WTC11 (cell line): Measurements from ENCODE around the gene CAMK2D. TPM values are rescaled to one million over a fixed set of nuclear protein-coding genes. Genes with fewer than 3 reads are reported as not detected.

Experiments used
- ATAC-seq: fragments of 200-7000 bp; cut with Tn5 transposase; 2 replicates; pipeline ENCODE4 v1.10.0; 2021; ENCODE audit warnings: mild to moderate bottlenecking, moderate library complexity
- CTCF ChIA-PET: fragments of 300-600 bp; sonication (Branson Sonifier 250); formaldehyde crosslinking; loops from one replicate; lab custom pipeline; 2021; ENCODE audit warnings: antibody characterized with exemption; lab: Charles Lee
- POLR2A ChIA-PET: fragments of 350-600 bp; sonication (Branson Sonifier 250); formaldehyde crosslinking; loops from one replicate; lab custom pipeline; 2021; ENCODE audit warnings: antibody characterized with exemption; lab: Charles Lee
- DNase-seq: peaks from one replicate; pipeline ENCODE4 v3.0.0; 2021; ENCODE audit warnings: low spot score
- H3K27ac Mint-ChIP-seq: 2 replicates; pipeline ENCODE4 v1.8.0; 2021; ENCODE audit warnings: mixed read lengths
- H3K27me3 Mint-ChIP-seq: 2 replicates; pipeline ENCODE4 v1.8.0; 2021; ENCODE audit warnings: low read depth, mild to moderate bottlenecking, moderate library complexity, mixed read lengths
- H3K36me3 Mint-ChIP-seq: 2 replicates; pipeline ENCODE4 v1.8.0; 2021; ENCODE audit warnings: mixed read lengths
- H3K4me1 Mint-ChIP-seq: 2 replicates; pipeline ENCODE4 v1.8.0; 2022; ENCODE audit warnings: mixed read lengths
- H3K4me3 Mint-ChIP-seq: 2 replicates; pipeline ENCODE4 v1.8.0; 2021; ENCODE audit warnings: mild to moderate bottlenecking, moderate library complexity, mixed read lengths
- H3K9me3 Mint-ChIP-seq: 2 replicates; pipeline ENCODE4 v1.8.0; 2021; ENCODE audit warnings: mixed read lengths
- CBFB ChIP-seq: sonication (generic); formaldehyde crosslinking; IDR thresholded peaks from 2 replicates; pipeline ENCODE4 v1.8.1; 2022; ENCODE audit warnings: mild to moderate bottlenecking, low read depth, missing genetic modification reagents
- FOXK1 ChIP-seq: sonication (generic); formaldehyde crosslinking; IDR thresholded peaks from 2 replicates; pipeline ENCODE4 v1.8.0; 2022; ENCODE audit warnings: mild to moderate bottlenecking, moderate library complexity, missing genetic modification reagents
- GABPB1 ChIP-seq: sonication (generic); formaldehyde crosslinking; IDR thresholded peaks from 2 replicates; pipeline ENCODE4 v1.8.1; 2023; ENCODE audit warnings: mild to moderate bottlenecking, missing genetic modification reagents
- IRF2 ChIP-seq: sonication (generic); formaldehyde crosslinking; IDR thresholded peaks from 2 replicates; pipeline ENCODE4 v1.8.0; 2022; ENCODE audit warnings: low read depth, missing genetic modification reagents, borderline replicate concordance
- MXD4 ChIP-seq: fragments of 250-450 bp; sonication (Bioruptor Pico); IDR thresholded peaks from 2 replicates; pipeline ENCODE4 v1.8.0; 2021; ENCODE audit warnings: mild to moderate bottlenecking, moderate library complexity, borderline replicate concordance
- MYBL2 ChIP-seq: sonication (generic); formaldehyde crosslinking; IDR thresholded peaks from 2 replicates; pipeline ENCODE4 v1.8.1; 2023; ENCODE audit warnings: mild to moderate bottlenecking, moderate library complexity, missing genetic modification reagents
- NFE2L1 ChIP-seq: sonication (generic); formaldehyde crosslinking; IDR thresholded peaks from 2 replicates; pipeline ENCODE4 v1.8.1; 2023; ENCODE audit warnings: missing genetic modification reagents
- NR1H2 ChIP-seq: sonication (generic); formaldehyde crosslinking; IDR thresholded peaks from 2 replicates; pipeline ENCODE4 v1.9.0; 2021; ENCODE audit warnings: mild to moderate bottlenecking, moderate library complexity, missing genetic modification reagents
- SMAD3 ChIP-seq: sonication (generic); formaldehyde crosslinking; IDR thresholded peaks from 2 replicates; pipeline ENCODE4 v1.8.0; 2022; ENCODE audit warnings: missing genetic modification reagents, mild to moderate bottlenecking, borderline replicate concordance
- ZNF219 ChIP-seq: sonication (generic); formaldehyde crosslinking; IDR thresholded peaks from 2 replicates; pipeline ENCODE4 v1.8.0; 2023; ENCODE audit warnings: missing genetic modification reagents, mild to moderate bottlenecking, borderline replicate concordance
- total RNA-seq: library from RNA; stranded (reverse); gene quantifications from 3 replicates; pipeline ENCODE4 v1.2.3, GENCODE V29; 2021
- TF ChIP-seq, protein P1 (sequence below): sonication (generic); formaldehyde crosslinking; IDR thresholded peaks from 2 replicates; pipeline ENCODE4 v1.8.0; 2023; ENCODE audit warnings: missing genetic modification reagents, mild to moderate bottlenecking, borderline replicate concordance
- TF ChIP-seq, protein P2 (sequence below): sonication (generic); formaldehyde crosslinking; IDR thresholded peaks from 2 replicates; pipeline ENCODE4 v1.8.1; 2023; ENCODE audit warnings: mild to moderate bottlenecking, missing genetic modification reagents
- TF ChIP-seq, protein P3 (sequence below): fragments of 200-600 bp; IDR thresholded peaks from 2 replicates; pipeline ENCODE4 v1.8.0; 2022; ENCODE audit warnings: antibody characterized with exemption
- TF ChIP-seq, protein P4 (sequence below): fragments of 250-450 bp; sonication (Bioruptor Pico); IDR thresholded peaks from 2 replicates; pipeline ENCODE4 v1.9.0; 2021; ENCODE audit warnings: moderate library complexity, mild to moderate bottlenecking, inconsistent platforms, borderline replicate concordance

The CAMK2D gene
- total RNA-seq, 1 experiment from 2014 or later: 16.5 TPM

DNA sequence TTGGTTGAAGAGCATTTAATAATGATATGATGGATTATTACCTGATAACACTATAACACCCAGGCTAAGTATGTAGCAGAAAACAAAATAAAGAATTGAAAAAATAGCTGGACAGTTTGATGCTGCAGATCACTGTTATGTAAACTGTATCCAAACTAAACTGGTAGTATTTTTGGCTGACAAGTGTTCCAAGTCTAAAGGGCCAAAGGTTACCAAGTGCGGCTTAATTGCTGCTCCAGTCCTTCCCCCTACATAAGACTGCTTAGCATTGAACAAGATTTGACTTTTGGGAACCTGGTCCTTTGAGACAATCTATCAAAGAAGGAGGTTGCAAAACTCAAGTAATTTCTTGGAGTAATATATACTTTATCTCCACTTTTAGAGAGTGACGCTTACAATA is 249.6 kb downstream of the CAMK2D start:
- Mint-ChIP-seq H3K4me3 (no peak overlapping the region), H3K27ac (no peak overlapping the region)
- no peak for ATAC-seq
- TF ChIP-seq, protein P1, sequence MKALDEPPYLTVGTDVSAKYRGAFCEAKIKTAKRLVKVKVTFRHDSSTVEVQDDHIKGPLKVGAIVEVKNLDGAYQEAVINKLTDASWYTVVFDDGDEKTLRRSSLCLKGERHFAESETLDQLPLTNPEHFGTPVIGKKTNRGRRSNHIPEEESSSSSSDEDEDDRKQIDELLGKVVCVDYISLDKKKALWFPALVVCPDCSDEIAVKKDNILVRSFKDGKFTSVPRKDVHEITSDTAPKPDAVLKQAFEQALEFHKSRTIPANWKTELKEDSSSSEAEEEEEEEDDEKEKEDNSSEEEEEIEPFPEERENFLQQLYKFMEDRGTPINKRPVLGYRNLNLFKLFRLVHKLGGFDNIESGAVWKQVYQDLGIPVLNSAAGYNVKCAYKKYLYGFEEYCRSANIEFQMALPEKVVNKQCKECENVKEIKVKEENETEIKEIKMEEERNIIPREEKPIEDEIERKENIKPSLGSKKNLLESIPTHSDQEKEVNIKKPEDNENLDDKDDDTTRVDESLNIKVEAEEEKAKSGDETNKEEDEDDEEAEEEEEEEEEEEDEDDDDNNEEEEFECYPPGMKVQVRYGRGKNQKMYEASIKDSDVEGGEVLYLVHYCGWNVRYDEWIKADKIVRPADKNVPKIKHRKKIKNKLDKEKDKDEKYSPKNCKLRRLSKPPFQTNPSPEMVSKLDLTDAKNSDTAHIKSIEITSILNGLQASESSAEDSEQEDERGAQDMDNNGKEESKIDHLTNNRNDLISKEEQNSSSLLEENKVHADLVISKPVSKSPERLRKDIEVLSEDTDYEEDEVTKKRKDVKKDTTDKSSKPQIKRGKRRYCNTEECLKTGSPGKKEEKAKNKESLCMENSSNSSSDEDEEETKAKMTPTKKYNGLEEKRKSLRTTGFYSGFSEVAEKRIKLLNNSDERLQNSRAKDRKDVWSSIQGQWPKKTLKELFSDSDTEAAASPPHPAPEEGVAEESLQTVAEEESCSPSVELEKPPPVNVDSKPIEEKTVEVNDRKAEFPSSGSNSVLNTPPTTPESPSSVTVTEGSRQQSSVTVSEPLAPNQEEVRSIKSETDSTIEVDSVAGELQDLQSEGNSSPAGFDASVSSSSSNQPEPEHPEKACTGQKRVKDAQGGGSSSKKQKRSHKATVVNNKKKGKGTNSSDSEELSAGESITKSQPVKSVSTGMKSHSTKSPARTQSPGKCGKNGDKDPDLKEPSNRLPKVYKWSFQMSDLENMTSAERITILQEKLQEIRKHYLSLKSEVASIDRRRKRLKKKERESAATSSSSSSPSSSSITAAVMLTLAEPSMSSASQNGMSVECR (CRISPR knock-in tag): no peak
- TF ChIP-seq, all 79 proteins: peak for 0
- Mint-ChIP-seq H3K27me3 (no peaks in the 10 kb centered on the region), H3K4me1 (no peaks in the 10 kb centered on the region), H3K9me3 (no peaks in the 10 kb centered on the region), H3K36me3 (peaks cover 9% of the 10 kb centered on the region; the same call in 1 of the 2 replicates)
- DNase-seq: no peak
- CTCF ChIA-PET: no interaction called here
- POLR2A ChIA-PET: no interaction called here

DNA sequence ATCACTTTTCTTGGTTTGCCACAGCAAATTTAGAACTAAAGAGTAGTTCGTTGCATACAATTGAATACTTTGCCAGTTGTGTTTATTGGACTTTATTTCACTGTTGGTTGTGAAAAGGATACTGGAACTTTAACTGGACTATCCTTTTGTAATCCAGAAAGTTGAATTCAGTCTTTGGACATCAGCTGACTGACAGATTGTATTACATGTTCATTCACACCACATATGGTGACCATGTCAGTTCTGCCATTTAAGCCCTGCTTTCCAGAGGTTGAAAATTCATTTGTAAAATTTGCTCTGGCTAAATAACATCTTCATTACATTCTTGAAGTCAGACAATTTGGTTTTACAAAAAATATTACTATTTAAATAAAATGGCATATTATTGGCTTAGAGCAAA is 251.7 kb downstream of the CAMK2D start:
- CTCF ChIA-PET: no interaction called here
- peaks cover 9% of the 10 kb centered on the region; the same call in 1 of the 2 replicates for H3K36me3 Mint-ChIP-seq
- no peak for ATAC-seq

DNA sequence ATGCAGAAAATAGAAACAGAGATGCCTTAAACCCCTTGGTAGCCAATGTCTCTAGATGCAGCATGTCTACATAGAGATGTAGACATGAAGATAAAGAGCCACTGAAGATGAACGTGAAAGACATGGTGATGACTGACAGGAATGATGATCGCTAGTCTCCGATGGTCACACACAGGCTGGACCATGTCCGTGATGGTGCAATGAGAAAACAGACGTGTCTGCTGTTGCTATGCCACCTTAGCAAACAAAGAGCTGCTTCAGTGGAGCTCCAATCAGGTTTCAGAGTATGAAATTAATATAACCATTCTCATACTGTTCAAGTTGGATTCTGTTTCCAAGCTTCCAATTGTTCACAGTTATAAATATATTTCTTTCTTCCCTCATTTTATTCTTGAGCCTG is 256.5 kb downstream of the CAMK2D start:
- ATAC-seq: no peak
- ChIA-PET CTCF (no interaction called here), POLR2A (no interaction called here)

More for the DNA sequence above, 251.7 kb downstream of the CAMK2D start:
- Mint-ChIP-seq H3K9me3 (no peaks in the 10 kb centered on the region), H3K27ac (no peak overlapping the region), H3K4me3 (no peak overlapping the region), H3K27me3 (no peaks in the 10 kb centered on the region), H3K4me1 (no peaks in the 10 kb centered on the region)
- TF ChIP-seq GABPB1 (CRISPR knock-in tag) (no peak), NFE2L1 (CRISPR knock-in tag) (no peak), NR1H2 (CRISPR knock-in tag) (no peak), ZNF219 (CRISPR knock-in tag) (no peak)
- TF ChIP-seq, protein P2, sequence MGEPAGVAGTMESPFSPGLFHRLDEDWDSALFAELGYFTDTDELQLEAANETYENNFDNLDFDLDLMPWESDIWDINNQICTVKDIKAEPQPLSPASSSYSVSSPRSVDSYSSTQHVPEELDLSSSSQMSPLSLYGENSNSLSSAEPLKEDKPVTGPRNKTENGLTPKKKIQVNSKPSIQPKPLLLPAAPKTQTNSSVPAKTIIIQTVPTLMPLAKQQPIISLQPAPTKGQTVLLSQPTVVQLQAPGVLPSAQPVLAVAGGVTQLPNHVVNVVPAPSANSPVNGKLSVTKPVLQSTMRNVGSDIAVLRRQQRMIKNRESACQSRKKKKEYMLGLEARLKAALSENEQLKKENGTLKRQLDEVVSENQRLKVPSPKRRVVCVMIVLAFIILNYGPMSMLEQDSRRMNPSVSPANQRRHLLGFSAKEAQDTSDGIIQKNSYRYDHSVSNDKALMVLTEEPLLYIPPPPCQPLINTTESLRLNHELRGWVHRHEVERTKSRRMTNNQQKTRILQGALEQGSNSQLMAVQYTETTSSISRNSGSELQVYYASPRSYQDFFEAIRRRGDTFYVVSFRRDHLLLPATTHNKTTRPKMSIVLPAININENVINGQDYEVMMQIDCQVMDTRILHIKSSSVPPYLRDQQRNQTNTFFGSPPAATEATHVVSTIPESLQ: no peak
- TF ChIP-seq, protein P3, sequence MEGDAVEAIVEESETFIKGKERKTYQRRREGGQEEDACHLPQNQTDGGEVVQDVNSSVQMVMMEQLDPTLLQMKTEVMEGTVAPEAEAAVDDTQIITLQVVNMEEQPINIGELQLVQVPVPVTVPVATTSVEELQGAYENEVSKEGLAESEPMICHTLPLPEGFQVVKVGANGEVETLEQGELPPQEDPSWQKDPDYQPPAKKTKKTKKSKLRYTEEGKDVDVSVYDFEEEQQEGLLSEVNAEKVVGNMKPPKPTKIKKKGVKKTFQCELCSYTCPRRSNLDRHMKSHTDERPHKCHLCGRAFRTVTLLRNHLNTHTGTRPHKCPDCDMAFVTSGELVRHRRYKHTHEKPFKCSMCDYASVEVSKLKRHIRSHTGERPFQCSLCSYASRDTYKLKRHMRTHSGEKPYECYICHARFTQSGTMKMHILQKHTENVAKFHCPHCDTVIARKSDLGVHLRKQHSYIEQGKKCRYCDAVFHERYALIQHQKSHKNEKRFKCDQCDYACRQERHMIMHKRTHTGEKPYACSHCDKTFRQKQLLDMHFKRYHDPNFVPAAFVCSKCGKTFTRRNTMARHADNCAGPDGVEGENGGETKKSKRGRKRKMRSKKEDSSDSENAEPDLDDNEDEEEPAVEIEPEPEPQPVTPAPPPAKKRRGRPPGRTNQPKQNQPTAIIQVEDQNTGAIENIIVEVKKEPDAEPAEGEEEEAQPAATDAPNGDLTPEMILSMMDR: no peak
- TF ChIP-seq, protein P4, sequence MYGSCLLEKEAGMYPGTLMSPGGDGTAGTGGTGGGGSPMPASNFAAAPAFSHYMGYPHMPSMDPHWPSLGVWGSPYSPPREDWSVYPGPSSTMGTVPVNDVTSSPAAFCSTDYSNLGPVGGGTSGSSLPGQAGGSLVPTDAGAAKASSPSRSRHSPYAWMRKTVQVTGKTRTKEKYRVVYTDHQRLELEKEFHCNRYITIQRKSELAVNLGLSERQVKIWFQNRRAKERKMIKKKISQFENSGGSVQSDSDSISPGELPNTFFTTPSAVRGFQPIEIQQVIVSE: no peak
- no peak for DNase-seq
- POLR2A ChIA-PET: no interaction called here

More for the DNA sequence above, 256.5 kb downstream of the CAMK2D start:
- Mint-ChIP-seq H3K4me3 (no peak overlapping the region), H3K9me3 (no peaks in the 10 kb centered on the region), H3K4me1 (0 out of 2 replicates have a peak, but pooled peaks cover 3% of the 10 kb centered on the region)
- DNase-seq: no peak
- no peak for TF ChIP-seq SMAD3 (CRISPR knock-in tag)
- no peak for TF ChIP-seq ZNF219 (CRISPR knock-in tag)
- TF ChIP-seq NFE2L1 (CRISPR knock-in tag): no peak
- no peak for TF ChIP-seq IRF2 (CRISPR knock-in tag)
- no peak for TF ChIP-seq CBFB (CRISPR knock-in tag)
- no peak for TF ChIP-seq MXD4 (CRISPR knock-in tag)
- TF ChIP-seq FOXK1 (CRISPR knock-in tag): no peak
- TF ChIP-seq MYBL2 (CRISPR knock-in tag): no peak
- TF ChIP-seq, all 79 proteins: peak for 0
- no peaks in the 10 kb centered on the region for H3K36me3 Mint-ChIP-seq
- no peak overlapping the region for H3K27ac Mint-ChIP-seq
- H3K27me3 Mint-ChIP-seq: no peaks in the 10 kb centered on the region
